Caki2 (cell line): ENCODE data around the gene AHSG. TPM values are rescaled to one million over a fixed set of nuclear protein-coding genes. Genes with fewer than 3 reads are reported as not detected.
A peak's percentile ranks its signal among the peaks of the same experiment; 100 is the strongest.

Source experiments
- DNase-seq: peaks from one replicate; pipeline ENCODE4 v3.0.0-alpha.2; 2015; ENCODE audit warnings: low read depth
- in situ Hi-C: cut with HindIII; loops from 2 replicates; pipeline ENCODE4 v1.10.0; 2016; ENCODE audit warnings: low sequenced_read_pairs, low pct_unique_long_range_greater_than_20kb, mixed read lengths
- total RNA-seq: library from RNA; depleted of rRNA; stranded (reverse); fragments of >200 nt; shearing (Covaris generic); gene quantifications from 2 replicates; pipeline ENCODE4 v1.2.3, GENCODE V29; 2014; ENCODE audit warnings: low replicate concordance

AHSG gene
- total RNA-seq, 1 experiment from 2014 or later, result not detected

DNA sequence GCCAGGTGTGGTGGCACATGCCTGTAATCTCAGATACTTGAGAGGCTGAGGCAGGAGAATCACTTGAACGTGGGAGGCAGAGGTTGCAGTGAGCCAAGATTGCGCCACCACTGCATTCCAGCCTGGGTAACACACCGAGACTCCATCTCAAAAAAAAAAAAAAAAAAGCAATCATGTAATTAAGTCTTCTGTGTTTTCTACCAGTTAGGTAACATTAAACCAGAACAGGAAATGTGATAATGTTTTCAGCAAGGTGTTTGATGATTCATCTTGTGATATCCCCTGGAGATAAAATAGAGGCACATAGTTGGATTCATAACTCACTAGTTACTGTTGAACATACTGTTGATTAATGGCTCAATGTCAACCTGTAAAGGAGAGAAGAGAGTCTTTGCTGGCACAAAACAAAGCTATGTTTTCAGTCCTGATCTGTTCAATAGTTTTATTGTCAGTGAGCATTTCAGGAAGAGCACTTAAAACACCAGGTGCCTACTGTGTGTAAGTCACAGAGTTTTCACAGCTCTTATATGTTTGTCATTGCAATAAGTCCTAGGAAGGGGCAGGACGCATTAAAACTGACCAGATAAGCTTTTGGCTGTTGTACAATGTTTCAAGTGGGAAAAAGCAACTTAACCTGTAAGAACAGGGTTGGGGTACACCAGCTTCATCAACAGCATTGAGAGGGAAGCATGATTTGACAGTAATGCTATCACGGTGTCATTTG lies 22.8 kb upstream of the AHSG start:
- DNase-seq, result peak; percentile 86
- in situ Hi-C loops, result no loop called here

DNA sequence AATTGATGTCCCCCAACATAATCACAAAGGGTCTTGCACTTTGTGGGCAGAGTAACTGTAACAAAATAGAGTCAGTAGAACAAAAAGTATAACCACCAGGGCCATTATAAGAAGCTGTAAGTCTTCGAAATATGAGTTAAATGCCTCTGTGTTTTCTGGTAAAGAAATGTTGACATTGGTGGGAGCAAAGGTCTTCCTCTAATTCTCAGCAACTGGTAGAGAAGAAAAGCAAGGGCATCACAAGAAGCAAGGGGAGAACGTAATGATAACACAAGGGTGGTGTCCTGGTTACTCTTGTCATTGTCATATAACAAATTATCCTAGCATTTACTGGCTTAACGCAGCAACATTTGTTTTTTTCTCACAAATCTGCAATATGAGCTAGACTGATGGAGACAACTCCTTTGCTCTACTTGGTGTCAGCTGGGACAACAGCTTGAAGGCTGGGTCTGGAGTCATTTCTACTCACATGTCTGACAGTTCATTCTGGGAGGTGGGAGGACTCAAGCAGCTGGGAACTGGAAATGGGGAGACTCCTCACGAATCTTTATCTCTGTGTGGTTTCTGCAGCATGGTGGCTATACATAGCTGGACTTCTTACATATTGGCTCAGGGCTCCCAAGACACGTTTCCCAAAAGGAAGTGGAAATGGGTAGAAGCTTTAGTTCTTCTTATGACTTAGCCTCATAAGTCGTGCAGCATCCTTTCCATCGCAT lies 22.1 kb upstream of the AHSG start:
- in situ Hi-C loops, result no loop called here
- DNase-seq, result no peak

DNA sequence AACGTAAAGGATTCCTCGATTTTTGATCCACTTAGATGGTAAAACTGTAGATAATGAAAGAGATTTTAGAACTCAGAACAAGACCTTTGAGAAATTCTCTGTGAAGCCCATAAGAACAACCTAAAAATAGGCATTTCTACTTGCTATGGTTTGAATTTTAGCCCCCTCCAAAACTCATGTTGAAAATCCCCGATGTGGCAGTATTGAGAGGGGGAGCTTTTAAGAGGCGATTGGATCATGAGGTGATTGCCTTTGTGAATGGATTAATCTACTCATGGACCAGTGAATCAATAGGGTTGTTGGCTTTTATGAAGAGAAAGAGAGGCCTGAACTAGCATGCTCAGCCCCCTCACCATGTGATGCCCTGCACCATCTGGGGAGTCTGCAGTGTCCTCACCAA lies 20.2 kb upstream of the AHSG start:
- no peak for DNase-seq
- in situ Hi-C loops, result no loop called here

DNA sequence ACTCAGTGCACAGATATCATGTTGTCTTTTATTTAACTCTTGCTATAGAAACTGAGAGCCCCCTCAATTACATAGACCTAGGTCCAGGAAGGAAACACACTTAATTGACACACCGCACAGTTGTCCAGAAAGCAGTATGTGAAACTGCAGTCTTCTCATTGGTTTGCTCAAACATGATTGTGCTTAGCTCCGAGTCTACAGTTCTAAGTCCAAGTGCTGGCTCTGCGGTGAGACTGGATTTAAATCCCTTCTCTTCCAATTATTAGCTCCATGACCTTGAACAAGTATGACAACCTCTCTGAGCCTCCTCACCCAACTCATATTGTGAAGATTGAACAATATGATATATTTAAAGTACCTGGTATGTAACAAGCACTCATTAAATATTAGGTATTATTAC lies 19.0 kb upstream of the AHSG start:
- in situ Hi-C loops, result no loop called here
- no peak for DNase-seq

DNA sequence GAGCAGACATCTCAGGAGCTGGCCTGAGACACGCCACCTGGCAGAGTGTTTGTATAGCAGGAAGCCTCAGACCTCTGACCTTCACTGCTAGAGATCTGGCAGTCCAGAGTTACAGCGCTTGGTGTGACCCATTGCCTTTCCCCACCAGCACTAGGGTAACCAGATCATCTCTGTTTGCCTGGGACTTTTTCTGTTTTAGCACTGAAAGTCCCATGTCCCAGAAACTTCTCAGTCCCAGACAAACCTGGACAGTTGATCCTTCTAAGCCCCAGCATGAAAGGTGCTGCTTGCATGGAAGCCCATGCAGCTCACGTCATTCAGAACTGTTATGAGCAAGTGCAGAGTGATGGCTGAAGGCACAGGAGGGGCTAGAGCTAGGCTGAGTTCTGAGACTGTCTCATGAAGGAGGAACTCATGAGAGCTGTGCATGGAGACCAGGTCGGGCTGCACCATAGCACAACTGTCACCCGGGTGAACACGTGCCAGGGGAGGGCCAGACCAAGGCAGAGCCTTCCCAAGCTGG lies 18.2 kb upstream of the AHSG start:
- in situ Hi-C loops, result no loop called here
- DNase-seq, result no peak

DNA sequence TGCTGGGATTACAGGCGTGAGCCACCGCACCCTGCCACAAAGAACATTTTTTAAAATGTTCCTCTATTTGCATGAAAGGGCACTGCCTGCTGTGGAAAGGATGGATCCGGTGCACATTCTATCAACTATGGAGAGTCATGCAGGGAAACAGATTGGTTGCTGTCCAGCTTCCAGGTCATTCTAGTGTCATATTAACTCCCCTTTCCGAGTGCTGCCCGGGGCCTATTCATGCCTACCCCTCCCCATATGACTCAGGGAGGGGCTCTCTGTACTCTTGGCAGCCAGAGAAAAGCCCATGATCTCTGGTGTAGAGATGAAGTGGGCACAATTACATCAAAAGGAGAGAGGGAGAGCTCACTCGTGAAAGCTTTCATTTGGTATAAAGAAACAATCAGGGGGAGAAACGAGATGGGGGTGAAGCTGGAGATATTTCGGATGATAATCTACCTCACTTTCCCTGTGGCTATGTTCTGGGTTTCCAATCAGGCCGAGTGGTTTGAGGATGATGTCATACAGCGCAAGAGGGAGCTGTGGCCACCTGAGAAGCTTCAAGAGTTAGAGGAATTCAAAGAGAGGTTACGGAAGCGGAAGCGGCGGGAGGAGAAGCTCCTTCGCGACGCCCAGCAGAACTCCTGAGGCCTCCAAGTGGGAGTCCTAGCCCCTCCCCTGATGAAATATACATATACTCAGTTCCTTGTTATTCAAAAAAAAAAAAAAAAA lies 16.1 kb upstream of the AHSG start:
- in situ Hi-C loops, result no loop called here
- peak; percentile 14 for DNase-seq

DNA sequence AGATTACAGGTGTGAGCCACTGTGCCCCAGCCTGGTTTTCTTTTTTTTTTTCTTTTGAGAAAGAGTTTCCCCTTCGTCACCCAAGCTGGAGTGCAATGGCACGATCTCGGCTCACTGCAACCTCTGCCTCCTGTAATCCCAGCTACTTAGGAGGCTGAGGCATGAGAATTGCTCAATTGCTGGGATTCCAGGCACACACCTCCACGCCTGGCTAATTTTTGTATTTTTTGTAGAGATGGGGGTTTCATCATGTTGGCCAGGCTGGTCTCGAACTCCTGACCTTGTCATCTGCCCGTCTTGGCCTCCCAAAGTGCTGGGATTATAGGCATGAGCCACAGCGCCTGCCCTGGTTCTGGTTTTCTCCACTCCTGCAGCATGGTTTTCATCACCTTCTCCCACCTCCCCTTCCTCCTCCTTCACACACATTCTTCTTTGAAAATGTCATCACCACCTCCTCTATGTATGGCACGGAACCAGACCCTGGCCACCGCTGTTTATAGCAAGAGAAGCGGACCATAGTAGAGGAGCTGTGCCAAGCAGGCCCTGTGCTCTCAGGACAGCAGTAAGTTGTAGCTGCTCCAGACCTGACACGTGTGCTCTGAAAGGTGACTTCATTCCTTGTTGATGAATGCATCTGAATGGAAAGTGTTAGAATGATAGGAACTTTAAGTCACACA lies 14.6 kb upstream of the AHSG start:
- in situ Hi-C loops, result no loop called here
- DNase-seq, result peak; percentile 93

DNA sequence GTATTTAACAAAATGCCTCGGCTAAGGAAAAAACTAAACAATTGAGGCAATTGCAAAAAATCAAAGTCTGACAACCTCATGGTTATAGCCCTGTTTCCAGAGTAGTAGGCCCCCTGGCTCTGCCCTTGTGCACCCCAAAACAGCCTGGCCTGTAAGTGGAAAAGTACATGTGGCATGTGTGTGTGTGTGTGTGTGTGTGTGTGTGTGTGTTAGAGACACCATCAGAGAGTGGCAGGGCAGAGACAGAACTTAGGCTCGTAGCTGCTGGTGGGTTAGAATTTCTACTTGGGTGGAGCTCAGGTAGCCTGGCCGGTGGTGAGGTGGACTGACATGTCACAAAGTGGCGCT lies 14.1 kb upstream of the AHSG start:
- peak; percentile 52 for DNase-seq
- in situ Hi-C loops, result no loop called here

DNA sequence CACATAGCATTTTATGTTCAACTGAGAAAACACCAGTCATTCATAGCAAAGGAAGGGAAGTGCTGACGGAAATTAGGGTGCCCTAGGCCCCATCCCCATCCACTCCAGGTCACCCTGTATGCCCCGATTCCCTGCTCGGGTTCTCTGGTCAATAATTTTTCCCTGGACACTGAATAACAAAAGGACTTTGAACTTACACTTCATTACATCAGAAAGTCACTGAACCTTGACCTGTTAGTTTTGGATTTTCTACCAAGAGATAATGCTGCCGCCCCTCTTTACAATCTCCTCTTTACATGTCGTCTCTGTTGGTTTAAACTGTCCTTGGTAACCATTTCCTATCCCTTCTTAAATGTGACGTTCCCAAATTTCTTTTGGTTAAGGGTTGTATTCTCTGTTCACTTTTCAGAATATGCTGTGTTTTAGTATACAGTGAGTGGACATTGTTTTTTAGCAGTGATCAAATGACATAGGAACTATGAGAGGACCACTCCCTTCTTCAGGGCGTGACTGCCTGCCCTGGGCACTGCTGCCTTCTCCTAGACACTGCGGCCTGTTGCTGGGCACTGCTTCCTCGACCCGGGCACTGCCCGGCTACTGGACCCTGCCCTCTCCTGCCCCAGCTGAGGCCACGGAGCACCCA lies 13.6 kb upstream of the AHSG start:
- in situ Hi-C loops, result no loop called here
- peak; percentile 63 for DNase-seq

DNA sequence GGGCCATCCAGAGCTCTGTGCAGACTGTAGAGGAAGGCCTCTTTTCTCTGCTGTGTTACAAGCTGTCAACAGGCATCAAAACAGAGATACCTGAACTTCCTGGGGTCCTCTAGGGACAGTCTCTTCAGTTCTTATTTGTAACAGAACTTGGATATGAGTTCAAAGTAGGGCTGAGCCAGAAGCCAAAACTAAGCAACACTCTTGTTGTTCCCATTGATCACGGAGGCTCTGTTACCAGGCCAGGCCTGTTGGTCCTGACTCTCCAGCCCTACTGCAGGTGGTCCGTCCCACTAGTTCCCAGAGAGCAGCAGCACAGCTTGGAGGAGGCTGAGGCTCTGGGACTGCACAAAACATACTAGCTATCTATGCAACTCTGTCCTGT lies 13.1 kb upstream of the AHSG start:
- in situ Hi-C loops, result no loop called here
- no peak for DNase-seq

DNA sequence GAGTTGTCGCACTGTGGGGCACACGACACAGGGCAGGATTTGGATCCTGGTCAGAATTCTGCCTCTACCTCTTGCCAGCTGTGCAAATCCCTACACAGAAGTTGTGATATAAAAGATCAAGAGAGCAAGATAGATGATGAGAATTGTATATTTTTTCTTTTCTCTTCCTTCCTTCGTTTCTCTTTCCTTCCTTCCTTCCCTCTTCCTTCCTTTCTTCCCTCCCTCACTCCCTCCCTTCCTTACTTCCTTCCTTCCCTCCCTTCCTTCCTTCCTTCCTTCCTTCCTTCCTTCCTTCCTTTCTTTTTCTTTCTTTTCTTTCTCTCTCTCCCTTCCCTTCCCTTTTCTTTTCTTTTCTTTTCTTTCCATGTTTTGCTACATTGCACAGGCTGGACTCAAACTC lies 12.0 kb upstream of the AHSG start:
- in situ Hi-C loops, result no loop called here
- no peak for DNase-seq

DNA sequence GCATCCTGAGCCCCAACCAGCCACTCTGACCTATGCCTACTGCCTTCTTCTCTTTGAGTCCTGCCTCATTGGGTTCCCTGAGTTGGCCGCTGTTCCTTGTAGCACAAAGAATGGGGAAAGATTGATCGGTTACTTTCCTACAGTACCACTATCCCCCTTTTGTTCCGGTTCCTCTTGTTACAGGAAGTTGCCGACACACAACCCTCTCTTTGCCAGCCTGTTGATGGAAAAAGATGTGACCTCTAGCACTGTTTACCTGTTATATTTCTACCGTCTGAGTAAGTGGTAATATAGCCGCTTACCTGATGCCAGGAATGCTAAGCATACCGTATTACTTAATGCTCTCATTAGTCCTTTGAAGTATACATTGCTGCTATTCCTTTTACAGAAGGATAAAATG lies 9.7 kb upstream of the AHSG start:
- no peak for DNase-seq
- in situ Hi-C loops, result no loop called here

DNA sequence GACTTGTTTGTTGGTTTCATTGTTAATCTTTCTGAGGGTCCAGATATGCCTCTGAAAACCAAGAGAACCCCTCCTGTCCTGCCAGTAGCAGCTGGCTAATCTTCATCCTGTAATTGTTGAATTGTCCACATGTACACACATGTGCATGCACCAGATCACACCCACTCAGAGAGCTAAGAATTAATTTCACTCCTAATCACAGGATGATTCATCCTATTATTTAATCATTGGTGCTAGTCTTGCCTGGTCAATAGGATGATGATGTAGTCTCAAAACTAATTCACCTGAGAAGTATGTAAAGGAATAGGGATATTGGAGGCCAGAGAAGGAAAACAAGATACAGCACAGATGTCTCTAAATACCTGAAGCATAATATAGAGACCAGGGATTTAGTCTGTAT lies 7.8 kb upstream of the AHSG start:
- DNase-seq, result no peak
- in situ Hi-C loops, result no loop called here

DNA sequence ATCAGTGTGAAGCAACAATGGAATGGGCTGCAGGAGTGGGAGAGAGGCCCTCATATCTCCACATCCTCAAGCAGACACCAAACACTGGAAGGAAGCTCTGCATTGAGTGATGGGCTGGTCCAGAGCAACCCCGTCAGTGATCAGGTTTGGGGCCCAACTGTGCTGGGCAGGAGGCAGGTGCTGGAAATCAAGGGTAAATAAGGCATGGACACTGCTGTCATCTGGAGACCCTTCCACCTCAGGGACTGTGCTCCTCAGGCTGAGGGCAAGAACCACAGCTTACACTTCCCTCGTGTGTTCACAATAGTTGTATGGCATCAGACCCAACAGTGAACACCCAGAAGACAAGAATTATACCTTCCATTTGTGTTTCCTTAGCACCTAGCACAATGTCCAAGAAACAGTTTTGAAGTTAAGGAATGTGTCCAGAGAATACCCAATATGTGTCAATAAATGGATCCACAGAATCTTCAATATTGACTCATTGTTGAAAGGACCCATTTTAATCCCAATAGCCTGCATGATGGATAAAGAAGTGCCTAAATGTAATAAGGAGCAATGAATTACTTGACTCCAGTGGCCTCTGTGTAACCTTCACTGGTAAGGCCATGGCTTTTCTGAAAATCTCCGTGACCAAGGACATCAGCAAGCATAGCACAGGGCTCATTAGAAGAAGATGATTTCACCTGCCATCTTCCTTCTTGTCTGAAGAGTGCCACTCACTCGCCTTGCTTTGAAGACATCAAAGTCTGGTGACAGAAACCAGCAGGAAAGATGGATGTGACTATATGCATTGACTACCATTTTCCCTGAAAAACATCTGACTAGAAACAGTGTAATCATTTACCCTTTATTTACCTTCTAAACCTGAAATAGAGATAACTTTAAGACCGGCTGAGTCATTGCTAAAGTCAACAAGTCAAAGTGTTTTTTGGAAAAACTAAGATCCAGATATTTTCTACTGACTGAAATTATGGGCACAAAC lies 7.0 kb upstream of the AHSG start:
- in situ Hi-C loops, result no loop called here
- DNase-seq, result peak; percentile 50

DNA sequence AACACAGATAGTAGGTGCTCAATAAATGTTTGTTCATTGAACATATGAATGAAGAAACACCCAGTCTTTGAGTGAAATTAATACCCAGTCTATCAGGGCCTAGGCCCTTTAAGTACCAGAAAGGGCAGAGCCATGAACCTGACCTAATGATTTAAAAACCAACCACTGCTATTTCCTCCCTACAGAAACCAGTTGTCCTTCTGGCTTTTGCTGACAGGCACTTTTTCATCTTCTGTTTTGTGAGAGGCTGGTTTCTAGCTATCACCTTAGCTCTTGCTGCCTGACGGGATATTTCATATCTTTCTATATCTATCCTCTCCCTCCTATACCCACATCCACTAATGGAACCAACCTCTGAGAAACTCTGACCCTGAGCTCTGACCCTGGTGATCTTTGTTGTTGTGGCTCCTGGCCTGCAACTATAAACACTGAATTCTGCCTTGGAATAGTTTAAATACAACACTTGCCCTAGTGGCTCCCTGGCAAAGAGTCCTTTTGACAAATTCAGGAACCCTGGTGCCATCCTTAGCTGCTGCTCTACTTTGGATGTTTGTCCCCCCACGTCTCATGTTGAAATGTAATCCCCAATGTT lies 4.1 kb upstream of the AHSG start:
- in situ Hi-C loops, result no loop called here

DNA sequence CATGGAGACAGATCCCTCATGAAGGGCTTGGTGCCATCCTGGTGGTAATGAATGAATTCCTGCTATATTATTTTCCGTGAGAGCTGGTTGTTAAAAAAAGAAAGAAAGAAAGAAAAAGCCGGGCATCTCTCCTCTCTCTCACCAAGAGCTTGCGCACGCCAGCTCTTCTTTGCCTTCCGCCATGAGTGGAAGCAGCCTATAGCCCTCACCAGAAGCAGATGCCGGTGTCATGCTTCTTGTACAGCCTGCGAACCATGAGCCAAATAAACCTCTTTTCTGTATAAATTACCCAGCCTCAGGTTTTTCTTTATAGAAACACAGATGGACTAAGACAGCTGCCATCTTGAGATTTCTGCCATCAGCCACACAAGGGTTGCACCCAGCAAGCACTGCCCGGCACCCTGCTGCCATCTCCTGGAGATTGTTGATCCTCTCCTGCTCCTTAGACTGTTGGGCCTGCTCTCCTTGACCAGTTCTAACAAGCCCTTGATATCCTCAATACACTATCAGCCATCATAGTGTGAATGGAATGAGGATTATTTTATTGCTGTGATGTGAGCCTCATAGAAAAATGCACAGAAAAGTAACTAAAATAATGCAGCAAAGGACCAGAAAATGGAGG lies 3.5 kb upstream of the AHSG start:
- peak; percentile 23 for DNase-seq
- in situ Hi-C loops, result no loop called here

More for the DNA sequence above, 4.1 kb upstream of the AHSG start:
- no peak for DNase-seq

DNA sequence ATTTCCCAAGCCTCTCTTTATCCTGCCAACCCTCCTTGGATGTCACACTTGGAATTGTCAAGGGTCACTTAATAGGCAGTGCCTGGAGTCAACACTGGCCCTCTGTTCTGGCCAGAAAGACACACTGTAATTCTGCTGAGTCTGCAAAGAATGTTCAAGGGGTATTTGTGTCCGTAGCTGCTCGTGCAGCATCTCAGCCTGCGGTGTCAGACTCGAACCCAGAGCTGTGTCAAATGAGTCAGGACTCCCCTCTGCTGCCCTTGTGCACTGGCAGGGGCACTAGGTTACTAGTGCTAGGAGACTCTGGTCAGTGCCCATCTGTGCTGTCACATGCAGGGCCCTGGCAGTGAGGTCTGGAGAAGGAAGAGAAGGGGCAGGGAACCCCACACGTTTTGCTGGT lies 795 bp upstream of the AHSG start:
- DNase-seq, result no peak
- in situ Hi-C loops, result no loop called here
